Vagina (tissue), 2 donors: ENCODE measurements around the gene TBC1D4.

Experiments used
- POLR2A ChIP-seq, 2 donors: fragments of 450-650 bp; IDR thresholded peaks; one replicate each; pipeline ENCODE4 v1.6.1; 2017; ENCODE audit warnings: antibody characterized with exemption in 2 of 2, mild to moderate bottlenecking in 2 of 2, moderate library complexity in 2 of 2
- TF ChIP-seq, protein P1 (sequence below), 3 experiments: fragments of 450-650 bp in 2 of 3; fragments of 200-600 bp in 1 of 3; sonication (generic) in 1 of 3; IDR thresholded peaks; one replicate each; pipeline ENCODE4 v1.5.1; 2017 to 2019; ENCODE audit warnings: antibody characterized with exemption in 3 of 3, mild to moderate bottlenecking in 2 of 3, moderate library complexity in 2 of 3

DNA sequence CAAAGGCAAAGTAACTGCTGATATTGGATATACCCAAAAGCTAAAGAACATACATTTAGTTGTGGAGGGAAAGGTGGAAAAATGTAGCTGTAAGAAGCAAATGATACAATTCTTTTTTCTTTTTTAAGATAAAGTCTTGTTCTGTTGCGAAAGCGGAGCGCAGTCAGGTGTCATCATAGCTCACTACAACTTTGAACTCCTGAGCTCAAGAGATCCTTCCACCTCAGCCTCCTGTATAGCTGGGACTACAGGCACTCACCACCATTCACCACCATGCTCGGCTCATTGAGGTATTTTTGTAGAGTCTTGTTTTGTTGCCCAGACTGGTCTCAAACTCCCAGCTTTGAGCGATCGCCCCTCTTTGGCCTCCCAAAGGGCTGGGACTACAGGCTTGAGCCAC, 38.0 kb downstream of the TBC1D4 start:
- TF ChIP-seq, protein P1, sequence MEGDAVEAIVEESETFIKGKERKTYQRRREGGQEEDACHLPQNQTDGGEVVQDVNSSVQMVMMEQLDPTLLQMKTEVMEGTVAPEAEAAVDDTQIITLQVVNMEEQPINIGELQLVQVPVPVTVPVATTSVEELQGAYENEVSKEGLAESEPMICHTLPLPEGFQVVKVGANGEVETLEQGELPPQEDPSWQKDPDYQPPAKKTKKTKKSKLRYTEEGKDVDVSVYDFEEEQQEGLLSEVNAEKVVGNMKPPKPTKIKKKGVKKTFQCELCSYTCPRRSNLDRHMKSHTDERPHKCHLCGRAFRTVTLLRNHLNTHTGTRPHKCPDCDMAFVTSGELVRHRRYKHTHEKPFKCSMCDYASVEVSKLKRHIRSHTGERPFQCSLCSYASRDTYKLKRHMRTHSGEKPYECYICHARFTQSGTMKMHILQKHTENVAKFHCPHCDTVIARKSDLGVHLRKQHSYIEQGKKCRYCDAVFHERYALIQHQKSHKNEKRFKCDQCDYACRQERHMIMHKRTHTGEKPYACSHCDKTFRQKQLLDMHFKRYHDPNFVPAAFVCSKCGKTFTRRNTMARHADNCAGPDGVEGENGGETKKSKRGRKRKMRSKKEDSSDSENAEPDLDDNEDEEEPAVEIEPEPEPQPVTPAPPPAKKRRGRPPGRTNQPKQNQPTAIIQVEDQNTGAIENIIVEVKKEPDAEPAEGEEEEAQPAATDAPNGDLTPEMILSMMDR (IDR thresholded peaks at IDR 0.05): no peak
- no peak for TF ChIP-seq POLR2A (IDR thresholded peaks at IDR 0.05)
